Measurements from ENCODE around the gene WDR75.
A peak's percentile ranks its signal among the peaks of the same experiment; 100 is the strongest.
"Not testable (repeated sequence)": the region's sequence is repeated elsewhere in the genome, so short reads cannot be mapped to it uniquely, and the experiment has no call there.

The WDR75 gene

GRCh38 chr2:189465478-189465877, 24.2 kb downstream of the WDR75 start:
- no peak for TF ChIP-seq CTCF (conservative IDR thresholded peaks at IDR 0.05; ENCODE audit: low read length)
- DNase-seq (ENCODE audit: low read depth), result no peak
- H3K4me3 ChIP-seq (ENCODE audit: low read length), result no peak overlapping the region

- TF ChIP-seq CTCF (conservative IDR thresholded peaks at IDR 0.05; ENCODE audit: low read length), result no peak
- H3K4me3 ChIP-seq (ENCODE audit: low read length), result no peak overlapping the region
- no peak for DNase-seq (ENCODE audit: low read depth)
Observed at GRCh38 chr2:189466046-189466445, 24.8 kb downstream of the WDR75 start.

- peak; percentile 81 for TF ChIP-seq CTCF (conservative IDR thresholded peaks at IDR 0.05; ENCODE audit: low read length)
- DNase-seq (ENCODE audit: low read depth), result peak; percentile 44
- no peak overlapping the region for H3K4me3 ChIP-seq (ENCODE audit: low read length)
Observed at GRCh38 chr2:189466656-189467055, 25.4 kb downstream of the WDR75 start.

- no peak for DNase-seq (ENCODE audit: low read depth)
- no peak for TF ChIP-seq CTCF (conservative IDR thresholded peaks at IDR 0.05; ENCODE audit: low read length)
- no peak overlapping the region for H3K4me3 ChIP-seq (ENCODE audit: low read length)
Observed at GRCh38 chr2:189467160-189467559, 25.9 kb downstream of the WDR75 start.

GRCh38 chr2:189467593-189467992, 26.3 kb downstream of the WDR75 start:
- TF ChIP-seq CTCF (conservative IDR thresholded peaks at IDR 0.05; ENCODE audit: low read length), result no peak
- DNase-seq (ENCODE audit: low read depth), result no peak
- no peak overlapping the region for H3K4me3 ChIP-seq (ENCODE audit: low read length)

- H3K4me3 ChIP-seq (ENCODE audit: low read length), result no peak overlapping the region
- TF ChIP-seq CTCF (conservative IDR thresholded peaks at IDR 0.05; ENCODE audit: low read length), result no peak
- no peak for DNase-seq (ENCODE audit: low read depth)
Observed at GRCh38 chr2:189474526-189474925, 33.3 kb downstream of the WDR75 start.

GRCh38 chr2:189477756-189478155, 36.5 kb downstream of the WDR75 start:
- TF ChIP-seq CTCF (conservative IDR thresholded peaks at IDR 0.05; ENCODE audit: low read length), result no peak
- H3K4me3 ChIP-seq (ENCODE audit: low read length), result no peak overlapping the region
- DNase-seq (ENCODE audit: low read depth), result no peak

- H3K4me3 ChIP-seq (ENCODE audit: low read length); DNase-seq (ENCODE audit: low read depth): not testable (repeated sequence)
Observed at GRCh38 chr2:189478289-189478688, 37.0 kb downstream of the WDR75 start.

Data from AG10803 (cell line).